Lung (tissue), 12 donors: Measurements from ENCODE around the gene HOXA6. TPM values are rescaled to one million over a fixed set of nuclear protein-coding genes. Genes with fewer than 3 reads are reported as not detected.

Source experiments
- ATAC-seq: fragments of 200-7000 bp; cut with Tn5 transposase; one replicate; pipeline ENCODE4 v1.9.1; 2020; ENCODE audit warnings: moderate number of reproducible peaks; ENCODE audit not compliant: insufficient read depth, low FRiP score
- DNase-seq, 3 donors: peaks; one replicate each; pipeline ENCODE4 v3.0.0-alpha.2; 2013 to 2017
- H3K27ac ChIP-seq, 2 donors: one replicate each; pipeline ENCODE4 v1.5.1; 2013; ENCODE audit warnings: mild to moderate bottlenecking in 2 of 2, moderate library complexity in 2 of 2, control low read depth in 1 of 2, inconsistent platforms in 1 of 2, low read depth in 1 of 2, low read length in 1 of 2
- H3K27me3 ChIP-seq, 3 donors: one replicate each; pipeline ENCODE4 v1.5.1; 2013; ENCODE audit warnings: low read length in 2 of 3; ENCODE audit not compliant: control insufficient read depth in 3 of 3, insufficient read depth in 3 of 3
- H3K36me3 ChIP-seq, 4 donors: one replicate each; pipeline ENCODE4 v1.5.1; 2013; ENCODE audit warnings: low read length in 4 of 4, mild to moderate bottlenecking in 1 of 4, moderate library complexity in 1 of 4; ENCODE audit not compliant: control insufficient read depth in 4 of 4, insufficient read depth in 4 of 4
- H3K4me1 ChIP-seq, 5 donors: one replicate each; pipeline ENCODE4 v1.5.1; 2013; ENCODE audit warnings: low read length in 5 of 5, mild to moderate bottlenecking in 2 of 5, moderate library complexity in 1 of 5; ENCODE audit not compliant: control insufficient read depth in 5 of 5, insufficient read depth in 5 of 5
- H3K4me3 ChIP-seq: one replicate; pipeline ENCODE4 v1.5.1; 2013; ENCODE audit warnings: mild to moderate bottlenecking, control low read depth, moderate library complexity
- H3K9ac ChIP-seq, 2 donors: one replicate each; pipeline ENCODE4 v1.5.1; 2013; ENCODE audit warnings: low read length in 2 of 2, control low read depth in 1 of 2; ENCODE audit not compliant: insufficient read depth in 1 of 2
- H3K9me3 ChIP-seq, 4 donors: one replicate each; pipeline ENCODE4 v1.5.1; 2013; ENCODE audit warnings: low read length in 3 of 4, mild to moderate bottlenecking in 1 of 4, moderate library complexity in 1 of 4; ENCODE audit not compliant: control insufficient read depth in 4 of 4, insufficient read depth in 3 of 4
- CTCF ChIP-seq: IDR thresholded peaks from 2 replicates; pipeline ENCODE4 v1.5.1; 2012; ENCODE audit warnings: mild to moderate bottlenecking; ENCODE audit errors: control extremely low read depth, extremely low read depth
- WGBS, 2 donors: extraction: QIAGEN DNeasy Blood & Tissue Kit; methylation state at CpG; one replicate each; pipeline ENCODE4 v1.1.7; 2013; 5-methylcytosine and 5-hydroxymethylcytosine counted together
- polyA plus RNA-seq, 2 donors: library from polyadenylated mRNA; stranded (reverse); fragments of 200-250 nt; gene quantifications; one replicate each; pipeline ENCODE4 v1.2.1, GENCODE V29; 2013
- total RNA-seq, 2 donors: library from RNA; depleted of rRNA in 1 of 2; stranded (reverse); fragments of >200 nt in 1 of 2; gene quantifications; one replicate each; pipeline ENCODE4 v1.2.1, GENCODE V29; 2014 to 2021
- donor health status: control.
- donor health status: control.
- donor health status: Bipolar disorder and iron deficiency.
- donor health status: healthy.
- donor health status: DM: yes; HTN: yes; CAD: no.

The HOXA6 gene
- total and polyA plus RNA-seq, 4 donors = 0.49 to 7.7 (median 2.8) TPM

GRCh38 chr7:27115221-27116026 is 32.1 kb downstream of the HOXA6 start:
- TF ChIP-seq CTCF = no peak
- DNase-seq (peak; percentile 74 to 85 (median 84)), ATAC-seq (peak; percentile 15)
- H3K9me3 ChIP-seq = no peaks in the 10 kb centered on the region
- WGBS, 2 donors = 39 to 71% methylated on average over 45 of the region's 45 CpGs
- H3K27ac ChIP-seq = peak overlapping the region in 1 of 2 donors; percentile 89
- H3K27me3 ChIP-seq = peaks cover 0 to 44% (median 5%) of the 10 kb centered on the region in 3 donors
- peak overlapping the region; percentile 42 to 100 for H3K9ac ChIP-seq
- H3K36me3 ChIP-seq = peaks cover 0 to 49% (median 1%) of the 10 kb centered on the region in 4 donors
- peak overlapping the region; percentile 67 for H3K4me3 ChIP-seq
- H3K4me1 ChIP-seq = peaks cover 0 to 44% (median 8%) of the 10 kb centered on the region in 5 donors

- Histone ChIP-seq H3K9me3 (no peaks in the 10 kb centered on the region), H3K4me1 (peaks cover 0 to 43% (median 10%) of the 10 kb centered on the region in 5 donors), H3K36me3 (peaks cover 0 to 50% (median 3%) of the 10 kb centered on the region in 4 donors), H3K27me3 (peaks cover 0 to 48% (median 5%) of the 10 kb centered on the region in 3 donors), H3K27ac (peak overlapping the region in 1 of 2 donors; percentile 89), H3K4me3 (peak overlapping the region; percentile 67), H3K9ac (peak overlapping the region; percentile 42 to 100)
- no peak for ATAC-seq
- DNase-seq = peak in 1 of 3 donors; percentile 74
- TF ChIP-seq CTCF = no peak
- 38 to 58% methylated on average over 6 of the region's 6 CpGs for WGBS, 2 donors
These were observed 32.7 kb downstream of the HOXA6 start for GRCh38 chr7:27114881-27115220.

- TF ChIP-seq CTCF = no peak
- DNase-seq = peak; percentile 75 to 95 (median 90)
- Histone ChIP-seq H3K36me3 (peaks cover 0 to 57% (median 6%) of the 10 kb centered on the region in 4 donors), H3K4me1 (peaks cover 0 to 43% (median 12%) of the 10 kb centered on the region in 5 donors), H3K27ac (peak overlapping the region in 1 of 2 donors; percentile 83), H3K9ac (peak overlapping the region; percentile 43 to 97), H3K4me3 (peak overlapping the region; percentile 37), H3K9me3 (no peaks in the 10 kb centered on the region), H3K27me3 (peaks cover 0 to 48% (median 3%) of the 10 kb centered on the region in 3 donors)
- 40 to 70% methylated on average over 25 to 26 of the region's 26 CpGs for WGBS, 2 donors
- peak; percentile 20 for ATAC-seq
These were observed 33.4 kb downstream of the HOXA6 start for GRCh38 chr7:27113991-27114769.
